GM11168 (cell line): Measurements from ENCODE around the gene CD7.

Experiments used
- in situ Hi-C: fragments of 300-500 bp; cut with MboI; formaldehyde crosslinking; loops from one replicate; pipeline ENCODE4 v1.12.0; 2022; ENCODE audit warnings: low sequenced_read_pairs; ENCODE audit not compliant: unreplicated experiment

CD7 gene

DNA sequence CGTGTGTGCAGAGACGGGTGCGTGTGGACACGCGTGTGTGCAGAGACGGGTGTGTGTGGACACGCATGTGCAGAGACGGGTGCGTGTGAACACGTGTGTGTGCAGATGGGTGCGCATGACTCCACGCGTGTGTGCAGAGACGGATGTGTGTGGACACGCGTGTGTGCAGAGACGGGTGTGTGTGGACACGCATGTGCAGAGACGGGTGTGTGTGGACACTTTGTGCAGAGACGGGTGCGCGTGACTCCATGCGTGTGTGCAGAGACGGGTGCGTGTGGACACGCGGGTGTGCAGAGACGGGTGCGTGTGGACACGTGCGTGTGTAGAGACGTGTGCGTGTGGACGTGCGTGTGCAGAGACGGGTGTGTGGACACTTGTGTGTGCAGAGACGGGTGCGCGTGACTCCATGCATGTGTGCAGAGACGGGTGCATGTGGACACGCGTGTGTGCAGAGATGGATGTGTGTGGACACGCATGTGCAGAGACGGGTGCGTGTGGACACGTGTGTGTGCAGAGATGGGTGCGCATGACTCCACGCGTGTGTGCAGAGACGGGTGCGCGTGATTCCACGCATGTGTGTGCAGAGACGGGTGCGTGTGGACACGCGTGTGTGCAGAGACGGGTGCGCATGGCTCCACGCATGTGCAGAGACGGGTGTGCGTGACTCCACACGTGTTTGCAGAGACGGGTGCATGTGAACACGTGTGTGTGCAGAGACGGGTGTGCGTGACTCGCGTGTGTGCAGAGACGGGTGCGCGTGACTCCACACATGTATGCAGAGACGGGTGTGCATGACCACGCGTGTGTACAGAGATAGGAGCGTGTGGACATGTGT, 1.6 kb upstream of the CD7 start:
- in situ Hi-C loops, result no loop called here

DNA sequence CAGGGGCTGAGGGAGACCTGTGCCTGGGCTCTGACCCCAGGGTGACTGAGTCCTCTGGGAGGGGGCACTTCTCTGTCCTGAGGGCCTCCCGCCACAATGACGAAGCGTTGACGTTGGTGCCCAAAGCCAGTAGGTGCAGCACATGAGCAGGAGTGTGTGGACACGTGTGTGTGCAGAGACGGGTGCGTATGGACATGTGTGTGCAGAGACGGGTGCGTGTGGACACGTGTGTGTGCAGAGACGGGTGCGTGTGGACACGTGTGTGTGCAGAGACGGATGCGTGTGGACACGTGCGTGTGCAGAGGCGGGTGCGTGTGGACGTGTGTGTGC, 726 bp upstream of the CD7 start:
- in situ Hi-C loops, result no loop called here

GRCh38 chr17:82316651-82317393, 586 bp downstream of the CD7 start:
- in situ Hi-C loops, result no loop called here

DNA sequence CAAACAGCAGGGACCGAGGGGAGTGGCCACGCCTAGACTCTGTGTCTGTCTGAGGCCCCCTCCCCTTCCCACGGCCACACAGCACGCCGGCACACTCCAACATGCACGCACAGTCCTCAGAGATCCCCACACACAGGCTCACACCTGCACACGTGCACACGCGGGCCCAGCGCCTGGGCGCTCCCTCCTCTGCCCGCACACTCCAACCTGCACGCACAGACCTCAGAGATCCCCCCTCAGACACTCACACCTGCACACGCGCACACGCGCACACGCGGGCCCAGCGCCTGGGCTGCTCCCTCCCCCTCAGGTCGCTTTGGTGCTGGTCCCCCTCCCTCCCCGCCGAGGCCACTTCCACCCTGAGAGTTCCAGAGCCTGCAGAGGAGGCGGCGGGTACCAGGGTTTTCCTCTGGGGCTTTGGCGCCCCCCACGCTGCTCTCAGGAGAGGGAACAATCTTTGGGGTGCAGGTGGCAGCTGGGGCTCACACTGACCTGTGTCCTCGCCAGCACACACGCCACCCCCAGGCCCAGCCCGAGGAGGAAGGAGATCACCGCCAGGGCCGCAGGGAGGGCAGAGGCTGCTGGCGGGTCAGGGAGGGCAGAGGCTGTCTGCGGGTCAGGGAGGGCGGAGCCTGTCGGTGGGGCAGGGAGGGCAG, 1.6 kb downstream of the CD7 start:
- in situ Hi-C loops, result no loop called here

DNA sequence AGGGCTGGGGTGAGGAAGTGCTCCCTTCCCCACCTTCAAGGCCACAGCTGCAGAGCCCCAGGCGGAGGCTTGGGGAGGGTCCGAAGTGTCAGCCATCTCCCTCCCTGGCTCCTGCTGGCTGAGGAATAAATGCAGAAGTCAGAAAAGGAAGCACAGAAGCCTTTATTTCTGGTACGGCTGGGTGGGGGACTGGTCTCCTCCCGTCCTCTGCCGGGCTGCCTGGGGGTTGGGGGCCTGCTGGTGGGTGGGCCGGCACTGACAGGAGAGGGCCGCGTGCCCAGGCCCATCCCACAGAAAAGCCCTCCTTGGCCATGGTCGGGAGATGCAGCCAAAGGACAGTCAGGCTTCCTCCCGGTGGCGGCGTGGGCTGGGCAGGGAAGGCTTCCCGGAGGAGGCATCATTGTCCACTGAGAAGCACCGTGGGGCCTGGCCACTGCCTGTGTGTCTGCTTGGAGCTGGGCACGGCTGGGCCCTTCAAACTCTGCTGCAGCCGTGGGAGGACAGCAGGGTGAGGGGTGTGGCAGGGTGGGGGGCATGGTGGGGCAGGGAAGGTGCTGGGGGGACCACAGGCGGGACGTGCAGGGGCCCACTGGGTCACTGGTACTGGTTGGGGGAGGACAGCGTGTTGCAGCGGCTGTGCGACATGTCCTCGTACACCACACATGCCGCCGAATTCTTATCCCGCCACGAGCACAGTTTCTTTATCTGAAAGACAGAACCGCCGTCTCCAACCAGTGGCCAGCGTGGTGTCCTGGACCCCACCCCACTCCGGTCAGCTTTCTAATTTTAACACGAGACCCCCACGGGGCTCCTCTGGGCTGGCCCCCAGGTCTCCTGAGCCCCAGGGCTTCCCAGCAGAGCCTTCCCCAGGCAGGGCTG, 2.4 kb downstream of the CD7 start:
- in situ Hi-C loops, result no loop called here

GRCh38 chr17:82314012-82314726, 3.2 kb downstream of the CD7 start:
- in situ Hi-C loops, result no loop called here

DNA sequence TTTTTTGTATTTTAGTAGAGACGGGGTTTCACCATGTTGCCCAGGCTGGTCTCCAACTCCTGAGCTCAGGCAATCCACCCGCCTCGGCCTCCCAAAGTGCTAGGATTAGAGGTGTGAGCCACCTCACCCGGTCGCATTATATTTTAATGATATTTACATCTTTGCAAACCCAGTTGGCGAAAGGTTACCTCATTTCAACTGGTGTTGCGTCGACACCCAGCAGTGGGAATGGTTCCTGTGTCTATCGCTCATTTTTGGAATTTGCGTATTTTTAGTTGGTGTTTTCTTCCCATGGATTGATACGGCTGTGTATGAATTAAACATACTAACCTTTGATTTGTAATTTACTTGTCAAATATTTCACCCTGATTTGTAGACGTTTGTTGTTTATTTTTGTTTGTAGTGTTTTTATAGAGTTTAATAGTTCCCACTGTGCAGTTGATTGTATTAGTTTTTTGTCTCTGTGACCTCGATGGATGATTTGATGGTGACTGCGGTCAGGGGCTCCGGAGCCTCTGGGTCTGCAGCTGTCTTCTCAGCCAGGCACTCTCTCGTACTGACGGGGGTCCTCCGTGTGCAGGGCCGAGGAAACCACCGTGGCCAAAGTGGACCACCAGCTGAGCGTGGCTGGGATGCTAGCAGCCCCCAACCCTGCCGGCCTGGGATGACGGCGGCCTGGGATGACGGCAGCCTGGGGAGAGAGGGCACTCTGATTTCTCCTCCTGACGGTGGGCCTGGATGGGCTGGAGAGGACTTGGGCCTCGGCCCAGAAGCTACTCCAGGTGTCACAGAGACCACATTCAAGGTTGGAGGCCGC, 4.0 kb downstream of the CD7 start:
- in situ Hi-C loops, result no loop called here

- in situ Hi-C loops, result no loop called here
Observed at GRCh38 chr17:82311971-82312370, 5.4 kb downstream of the CD7 start.

DNA sequence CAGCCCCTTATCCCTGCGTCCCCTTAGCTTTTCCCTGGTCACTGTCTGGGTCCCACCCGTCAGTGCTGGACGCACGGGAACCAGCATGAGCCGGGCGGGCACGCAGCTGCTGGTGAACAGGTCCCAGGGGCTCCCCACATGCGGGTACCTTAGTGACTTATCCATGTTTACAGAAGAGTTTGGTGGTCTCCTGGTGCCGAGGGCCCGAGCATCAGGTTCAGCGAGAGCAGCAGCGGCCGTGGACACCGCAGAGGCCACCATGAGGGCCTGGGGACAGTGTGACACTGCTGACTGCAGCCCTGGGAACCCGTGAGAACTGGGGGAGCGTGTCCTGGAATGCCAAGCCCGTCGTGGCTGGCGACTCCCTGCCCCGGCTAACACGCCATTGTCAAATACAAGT, 6.5 kb downstream of the CD7 start:
- in situ Hi-C loops, result no loop called here

DNA sequence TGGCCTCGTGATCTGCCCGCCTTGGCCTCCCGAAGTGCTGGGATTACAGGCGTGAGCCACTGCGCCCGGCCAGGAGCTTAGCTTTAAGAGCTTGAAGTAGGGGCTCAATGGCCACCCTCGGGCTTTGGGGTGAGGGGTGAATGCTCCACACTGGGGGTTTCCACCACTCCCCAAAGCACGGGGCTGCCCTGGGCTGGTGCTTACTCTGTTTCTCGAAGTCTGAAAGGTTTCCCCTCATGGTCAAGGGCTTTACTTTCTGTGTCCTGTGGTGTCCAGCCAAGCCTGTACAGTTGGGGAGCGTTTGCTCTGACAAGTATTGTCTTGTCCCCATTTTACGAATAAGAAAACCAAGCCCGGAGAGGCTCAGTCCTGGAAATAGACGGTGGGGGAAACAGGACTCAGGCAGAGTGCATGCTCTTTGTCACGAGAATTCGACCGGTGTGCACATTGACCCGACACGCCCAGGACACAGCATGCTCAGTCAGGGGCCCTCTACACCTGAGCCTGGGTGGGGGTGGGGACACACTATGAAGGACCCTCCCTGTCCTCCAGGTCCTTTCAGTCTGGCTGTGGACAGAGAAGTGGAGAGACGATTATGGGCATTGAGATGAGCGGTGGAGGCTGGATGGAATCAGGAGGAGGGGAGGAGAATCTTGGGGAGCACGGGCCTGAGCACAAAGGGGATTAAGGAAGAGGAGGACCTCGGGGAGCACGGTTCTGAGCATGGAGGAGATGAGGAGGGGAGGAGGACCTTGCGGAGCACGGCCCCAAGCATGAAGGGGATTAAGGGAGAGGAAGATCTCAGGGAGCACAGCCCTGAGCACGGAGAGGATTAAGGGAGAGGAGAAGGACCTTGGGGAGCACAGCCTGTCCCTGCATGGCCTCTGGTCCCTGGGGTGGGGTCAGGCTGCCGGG, 7.5 kb downstream of the CD7 start:
- in situ Hi-C loops, result no loop called here

GRCh38 chr17:82305727-82306300, 11.6 kb downstream of the CD7 start:
- in situ Hi-C loops, result no loop called here

DNA sequence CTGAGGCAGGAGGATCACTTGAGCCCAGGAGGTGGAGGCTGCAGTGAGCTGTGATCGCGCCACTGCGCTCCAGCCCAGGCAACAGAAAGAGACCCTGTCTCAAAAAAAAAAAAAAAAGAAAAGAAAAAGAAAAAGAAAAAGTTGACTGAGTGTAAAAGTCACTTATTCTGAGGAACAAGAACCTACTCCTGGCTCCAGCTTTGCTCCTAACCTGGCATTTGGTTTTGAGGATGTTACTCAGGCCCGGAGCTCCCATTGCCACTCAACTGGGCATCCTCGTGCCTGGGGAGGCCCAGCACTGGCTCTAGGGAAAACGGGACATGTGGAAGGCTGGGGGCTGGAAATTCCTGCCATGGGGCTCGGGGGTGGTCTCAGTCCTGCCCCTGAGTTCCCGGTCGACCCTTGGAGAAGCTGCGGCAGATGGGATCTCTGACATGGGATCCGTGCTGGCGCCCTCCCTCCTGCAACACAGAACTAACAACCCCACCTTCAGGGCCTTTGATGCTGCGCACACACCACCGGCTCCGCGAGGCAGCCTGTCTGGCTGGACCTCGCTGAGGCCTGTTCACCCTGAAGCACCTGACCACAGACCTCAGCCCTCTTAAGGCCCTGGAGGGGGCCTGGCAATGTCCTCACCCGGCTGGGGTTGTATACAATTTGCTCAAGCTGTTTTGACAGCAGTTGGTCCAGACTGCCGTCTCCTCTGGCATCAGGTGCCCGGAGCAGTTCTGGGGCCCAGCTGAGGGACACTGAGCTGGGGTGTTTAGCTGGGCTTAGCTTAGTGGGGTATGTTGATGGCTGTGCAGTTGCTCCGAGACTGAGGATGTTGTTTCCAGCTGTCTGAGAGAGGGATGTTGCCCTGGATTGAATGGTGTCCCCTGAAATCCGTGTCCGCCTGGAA, 12.3 kb downstream of the CD7 start:
- in situ Hi-C loops, result no loop called here

- in situ Hi-C loops, result no loop called here
Observed at GRCh38 chr17:82303944-82304808, 13.2 kb downstream of the CD7 start.

GRCh38 chr17:82302991-82303943, 14.1 kb downstream of the CD7 start:
- in situ Hi-C loops, result no loop called here

- in situ Hi-C loops, result no loop called here
Observed at GRCh38 chr17:82302568-82302963, 14.8 kb downstream of the CD7 start.
